HCT116 (cell line): ENCODE measurements around the gene PNLIPRP3. TPM values are rescaled to one million over a fixed set of nuclear protein-coding genes. Genes with fewer than 3 reads are reported as not detected.

Source experiments
- ATAC-seq: fragments of 200-7000 bp; cut with Tn5 transposase; 2 replicates; pipeline ENCODE4 v1.9.1; 2020; ENCODE audit warnings: mild to moderate bottlenecking, moderate library complexity
- BruUV-seq: library from RNA; stranded (reverse); fragments of 400-500 nt; replicated peaks from 2 replicates; lab custom pipeline; 2021; lab: Mats Ljungman, UMichigan
- CTCF ChIA-PET: fragments of 300-600 bp; sonication (Branson Sonifier 250); formaldehyde crosslinking; loops from one replicate; lab custom pipeline; 2021; ENCODE audit warnings: antibody characterized with exemption; lab: Charles Lee
- POLR2A ChIA-PET: fragments of 300-600, 350-600 bp; sonication (Branson Sonifier 250); formaldehyde crosslinking; loops from one replicate; lab custom pipeline; 2021; ENCODE audit warnings: antibody characterized with exemption; lab: Charles Lee
- RAD21 ChIA-PET, 2 experiments: fragments of 300-600 bp; sonication (Branson Sonifier 250); formaldehyde crosslinking; loops; one replicate each; lab custom pipeline; 2023; ENCODE audit warnings: low total read pairs in 2 of 2; ENCODE audit not compliant: uncharacterized antibody in 2 of 2, unreplicated experiment in 2 of 2, low non-redundant PET in 1 of 2; lab: Charles Lee
- DNase-seq: peaks from one replicate; pipeline ENCODE4 v3.0.0-alpha.2; 2010; ENCODE audit warnings: low read depth, low spot score
- H2AFZ ChIP-seq: fragments of 200-600 bp; shearing (Covaris generic), sonication (generic); 2 replicates; pipeline ENCODE4 v1.6.1; 2017; ENCODE audit warnings: low read depth, mixed run types, mixed read lengths, antibody characterized with exemption, low read length; ENCODE audit not compliant: poor library complexity, severe bottlenecking
- H3K27ac ChIP-seq: 2 replicates; pipeline ENCODE4 v1.5.1; 2012; ENCODE audit warnings: low read depth, low read length
- H3K27me3 ChIP-seq: fragments of 200-600 bp; sonication (generic); 2 replicates; pipeline ENCODE4 v1.6.1; 2016; ENCODE audit warnings: mixed run types, low read length, mixed read lengths; ENCODE audit not compliant: insufficient read depth
- H3K36me3 ChIP-seq, 2 experiments: fragments of 200-500 bp in 1 of 2; fragments of 200-600 bp in 1 of 2; sonication (Bioruptor generic) in 1 of 2; sonication (generic) in 1 of 2; 2 replicates each; pipeline versions ENCODE4 v1.5.1 to v1.6.1; 2014 to 2016; ENCODE audit warnings: low read length in 2 of 2, inconsistent platforms in 1 of 2, mixed read lengths in 1 of 2, mixed run types in 1 of 2; ENCODE audit not compliant: insufficient read depth in 2 of 2, control insufficient read depth in 1 of 2
- H3K4me1 ChIP-seq, 2 experiments: fragments of 200-600 bp in 1 of 2; sonication (generic) in 1 of 2; 2 replicates each; pipeline versions ENCODE4 v1.5.1 to v1.6.1; 2012 to 2017; ENCODE audit warnings: low read length in 2 of 2, inconsistent platforms in 1 of 2, mild to moderate bottlenecking in 1 of 2, mixed read lengths in 1 of 2, mixed run types in 1 of 2, moderate library complexity in 1 of 2; ENCODE audit not compliant: insufficient read depth in 2 of 2, control insufficient read depth in 1 of 2
- H3K4me2 ChIP-seq: fragments of 200-600 bp; sonication (generic); 2 replicates; pipeline ENCODE4 v1.6.1; 2017; ENCODE audit warnings: mixed run types, low read length, mixed read lengths
- H3K4me3 ChIP-seq, 2 experiments: fragments of 200-600 bp in 1 of 2; sonication (generic) in 1 of 2; replicated peaks in 1 of 2; 2 replicates each; pipeline ENCODE4 v1.5.1; 2011 to 2016; ENCODE audit warnings: low read length in 2 of 2, control low read depth in 1 of 2, low read depth in 1 of 2, mild to moderate bottlenecking in 1 of 2, mixed read lengths in 1 of 2, mixed run types in 1 of 2
- H3K79me2 ChIP-seq: fragments of 200-600 bp; sonication (generic); 2 replicates; pipeline ENCODE4 v1.6.1; 2017; ENCODE audit warnings: mild to moderate bottlenecking, mixed run types, low read length, moderate library complexity, mixed read lengths; ENCODE audit not compliant: insufficient read depth
- H3K9ac ChIP-seq: fragments of 200-600 bp; sonication (generic); 2 replicates; pipeline ENCODE4 v1.6.1; 2016; ENCODE audit warnings: low read length, mixed read lengths
- H3K9me2 ChIP-seq: fragments of 200-600 bp; sonication (generic), shearing (Covaris generic); 2 replicates; pipeline ENCODE4 v1.6.1; 2017; ENCODE audit warnings: mixed run types, mild to moderate bottlenecking, moderate library complexity; ENCODE audit not compliant: insufficient read depth
- H3K9me3 ChIP-seq, 2 experiments: fragments of 200-500 bp in 1 of 2; fragments of 200-600 bp in 1 of 2; sonication (Bioruptor generic) in 1 of 2; sonication (generic) in 1 of 2; 2 replicates each; pipeline ENCODE4 v1.6.1; 2014 to 2017; ENCODE audit warnings: low read length in 2 of 2, mixed read lengths in 2 of 2, inconsistent platforms in 1 of 2, low read depth in 1 of 2, mild to moderate bottlenecking in 1 of 2, mixed run types in 1 of 2, moderate library complexity in 1 of 2; ENCODE audit not compliant: control insufficient read depth in 1 of 2, insufficient read depth in 1 of 2
- H4K20me1 ChIP-seq: fragments of 200-600 bp; sonication (generic), shearing (Covaris generic); 2 replicates; pipeline ENCODE4 v1.6.1; 2017; ENCODE audit warnings: mixed run types, mild to moderate bottlenecking, moderate library complexity; ENCODE audit not compliant: insufficient read depth
- CBX3 ChIP-seq: IDR thresholded peaks from 2 replicates; pipeline ENCODE4 v1.6.1; 2012; ENCODE audit warnings: low read depth
- CEBPB ChIP-seq: IDR thresholded peaks from 2 replicates; pipeline ENCODE4 v1.6.1; 2012; ENCODE audit warnings: low read depth
- EGR1 ChIP-seq: IDR thresholded peaks from 2 replicates; pipeline ENCODE4 v1.6.1; 2012; ENCODE audit warnings: low read depth
- ELF1 ChIP-seq: IDR thresholded peaks from 2 replicates; pipeline ENCODE4 v1.6.1; 2012; ENCODE audit warnings: low read depth, borderline replicate concordance
- FOSL1 ChIP-seq: IDR thresholded peaks from 2 replicates; pipeline ENCODE4 v1.6.1; 2012; ENCODE audit warnings: low read depth
- JUND ChIP-seq: IDR thresholded peaks from 2 replicates; pipeline ENCODE4 v1.6.1; 2012
- POLR2A ChIP-seq: IDR thresholded peaks from 2 replicates; pipeline ENCODE4 v1.7.0; 2011; ENCODE audit warnings: borderline replicate concordance; ENCODE audit not compliant: insufficient read depth, insufficient read length; ENCODE audit errors: extremely low read depth
- POLR2AphosphoS5 ChIP-seq: IDR thresholded peaks from 2 replicates; pipeline ENCODE4 v1.6.1; 2011; ENCODE audit warnings: mild to moderate bottlenecking, low read depth, low read length, moderate library complexity
- SIN3A ChIP-seq: IDR thresholded peaks from 2 replicates; pipeline ENCODE4 v1.6.1; 2012; ENCODE audit warnings: low read depth
- TCF7L2 ChIP-seq: IDR thresholded peaks from 2 replicates; pipeline ENCODE4 v1.7.0; 2011; ENCODE audit warnings: borderline replicate concordance, inconsistent platforms; ENCODE audit not compliant: insufficient read depth, insufficient read length; ENCODE audit errors: extremely low read depth
- YY1 ChIP-seq: IDR thresholded peaks from 2 replicates; pipeline ENCODE4 v1.6.1; 2011; ENCODE audit warnings: low read length, low read depth, moderate library complexity, mild to moderate bottlenecking; ENCODE audit not compliant: insufficient replicate concordance; ENCODE audit errors: extremely low read depth
- ZNF274 ChIP-seq: fragments of 200-500 bp; sonication (Bioruptor generic); IDR thresholded peaks from 2 replicates; pipeline ENCODE4 v1.6.1; 2014; ENCODE audit warnings: mild to moderate bottlenecking, low read depth, low read length, inconsistent platforms
- intact Hi-C: fragments of 100-400 bp; cut with micrococcal nuclease; formaldehyde crosslinking; loops from 2 replicates; pipeline ENCODE4 v1.10.0; 2022
- total RNA-seq: library from RNA; stranded (reverse); gene quantifications from one replicate; pipeline ENCODE4 v1.2.1, GENCODE V29; 2021; ENCODE audit not compliant: unreplicated experiment
- TF ChIP-seq, protein P1 (sequence below), 3 experiments: fragments of 200-600 bp in 1 of 3; sonication (generic) in 1 of 3; IDR thresholded peaks in 2 of 3; conservative IDR thresholded peaks in 1 of 3; 2 replicates each; pipeline ENCODE4 v1.5.1; 2012 to 2017; ENCODE audit warnings: low read depth in 2 of 3, low read length in 2 of 3, antibody characterized with exemption in 1 of 3, borderline replicate concordance in 1 of 3, control low read depth in 1 of 3, mild to moderate bottlenecking in 1 of 3, mixed read lengths in 1 of 3, mixed run types in 1 of 3, moderate library complexity in 1 of 3; ENCODE audit not compliant: insufficient read depth in 1 of 3
- TF ChIP-seq, protein P2 (sequence below): IDR thresholded peaks from 2 replicates; pipeline ENCODE4 v1.6.1; 2012
- TF ChIP-seq, protein P3 (sequence below): IDR thresholded peaks from 2 replicates; pipeline ENCODE4 v1.6.1; 2012

PNLIPRP3 gene
- total RNA-seq, 1 experiment from 2014 or later = not detected

DNA sequence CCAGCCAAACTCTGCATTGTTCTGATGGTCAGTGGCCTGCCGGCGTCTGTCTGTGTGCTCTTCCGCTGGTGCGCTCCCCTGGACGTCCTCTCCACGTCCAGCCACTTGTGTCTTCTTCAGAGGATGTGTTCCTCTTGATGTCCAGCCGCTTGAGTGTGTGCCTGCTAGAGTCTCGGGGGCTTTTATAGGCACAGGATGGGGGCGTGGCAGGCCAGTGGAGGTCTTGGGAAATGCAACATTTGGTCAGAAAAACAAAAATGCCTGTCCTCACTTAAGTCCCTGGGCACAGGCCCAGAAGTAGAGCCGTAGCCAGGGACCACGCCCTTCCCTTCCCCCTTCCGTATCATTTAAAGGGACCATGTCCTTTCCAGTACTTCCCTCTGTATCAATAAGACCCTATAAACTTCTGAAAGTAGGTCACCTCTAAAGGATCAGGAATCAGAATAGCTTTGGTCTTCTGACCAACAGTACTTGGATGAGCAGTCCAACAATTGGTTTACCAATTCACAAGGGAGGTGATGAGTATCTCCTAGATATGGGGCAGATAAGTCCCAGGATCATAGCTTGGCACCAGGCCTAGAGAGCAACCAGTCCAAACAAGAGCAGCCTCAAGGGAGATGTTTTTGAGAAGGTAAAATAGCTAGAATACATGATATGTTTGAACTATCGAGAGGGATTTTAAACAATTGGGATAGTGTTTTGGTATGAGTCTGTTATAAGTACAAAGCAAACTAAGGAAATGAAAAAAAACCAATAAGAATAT, 32.2 kb upstream of the PNLIPRP3 start (continued):
- TF ChIP-seq TCF7L2 = no peak
- TF ChIP-seq SIN3A = no peak
- TF ChIP-seq, protein P1, sequence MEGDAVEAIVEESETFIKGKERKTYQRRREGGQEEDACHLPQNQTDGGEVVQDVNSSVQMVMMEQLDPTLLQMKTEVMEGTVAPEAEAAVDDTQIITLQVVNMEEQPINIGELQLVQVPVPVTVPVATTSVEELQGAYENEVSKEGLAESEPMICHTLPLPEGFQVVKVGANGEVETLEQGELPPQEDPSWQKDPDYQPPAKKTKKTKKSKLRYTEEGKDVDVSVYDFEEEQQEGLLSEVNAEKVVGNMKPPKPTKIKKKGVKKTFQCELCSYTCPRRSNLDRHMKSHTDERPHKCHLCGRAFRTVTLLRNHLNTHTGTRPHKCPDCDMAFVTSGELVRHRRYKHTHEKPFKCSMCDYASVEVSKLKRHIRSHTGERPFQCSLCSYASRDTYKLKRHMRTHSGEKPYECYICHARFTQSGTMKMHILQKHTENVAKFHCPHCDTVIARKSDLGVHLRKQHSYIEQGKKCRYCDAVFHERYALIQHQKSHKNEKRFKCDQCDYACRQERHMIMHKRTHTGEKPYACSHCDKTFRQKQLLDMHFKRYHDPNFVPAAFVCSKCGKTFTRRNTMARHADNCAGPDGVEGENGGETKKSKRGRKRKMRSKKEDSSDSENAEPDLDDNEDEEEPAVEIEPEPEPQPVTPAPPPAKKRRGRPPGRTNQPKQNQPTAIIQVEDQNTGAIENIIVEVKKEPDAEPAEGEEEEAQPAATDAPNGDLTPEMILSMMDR (IDR thresholded peaks at IDR 0.05 in 2 of 3, conservative IDR thresholded peaks at IDR 0.05 in 1 of 3; ENCODE audit: borderline replicate concordance in 1 of 3, insufficient read depth in 1 of 3, low read depth in 2 of 3, low read length in 2 of 3) = no peak
- TF ChIP-seq ELF1 = no peak

GRCh38 chr10:116398224-116398623, 29.4 kb upstream of the PNLIPRP3 start:
- Histone ChIP-seq H3K27me3 (peaks cover 38% of the 10 kb centered on the region), H3K4me3 (no peak overlapping the region), H3K79me2 (no peaks in the 10 kb centered on the region), H3K9me3 (no peaks in the 10 kb centered on the region), H3K4me1 (no peaks in the 10 kb centered on the region), H3K27ac (no peak overlapping the region), H2AFZ (no peak overlapping the region), H3K9ac (no peak overlapping the region), H3K36me3 (no peaks in the 10 kb centered on the region), H4K20me1 (no peaks in the 10 kb centered on the region), H3K9me2 (no peaks in the 10 kb centered on the region), H3K4me2 (no peak overlapping the region)
- intact Hi-C loops = no loop called here
- TF ChIP-seq CBX3 (no peak), JUND (no peak), EGR1 (no peak), SIN3A (no peak), CEBPB (no peak), POLR2A (no peak), FOSL1 (no peak), ZNF274 (no peak), POLR2AphosphoS5 (no peak), YY1 (no peak), ELF1 (no peak)
- TF ChIP-seq, protein P2, sequence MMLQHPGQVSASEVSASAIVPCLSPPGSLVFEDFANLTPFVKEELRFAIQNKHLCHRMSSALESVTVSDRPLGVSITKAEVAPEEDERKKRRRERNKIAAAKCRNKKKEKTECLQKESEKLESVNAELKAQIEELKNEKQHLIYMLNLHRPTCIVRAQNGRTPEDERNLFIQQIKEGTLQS = no peak
- TF ChIP-seq, protein P3, sequence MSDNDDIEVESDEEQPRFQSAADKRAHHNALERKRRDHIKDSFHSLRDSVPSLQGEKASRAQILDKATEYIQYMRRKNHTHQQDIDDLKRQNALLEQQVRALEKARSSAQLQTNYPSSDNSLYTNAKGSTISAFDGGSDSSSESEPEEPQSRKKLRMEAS = no peak
- ATAC-seq = no peak
- ChIA-PET POLR2A (no interaction called here), CTCF (no interaction called here), RAD21 (no interaction called here)
- DNase-seq = no peak
- no TSS peak for BruUV-seq
